Endodermal cell (in vitro differentiated cells): ENCODE results near the gene MTMR12. TPM values are rescaled to one million over a fixed set of nuclear protein-coding genes. Genes with fewer than 3 reads are reported as not detected.
A peak's percentile ranks its signal among the peaks of the same experiment; 100 is the strongest.

Experiments used
- DNase-seq: peaks from one replicate; pipeline ENCODE4 v3.0.0-alpha.2; 2017
- H3K27ac ChIP-seq: 2 replicates; pipeline ENCODE4 v1.5.1; 2013; ENCODE audit warnings: mild to moderate bottlenecking, low read depth, low read length, moderate library complexity
- H3K27me3 ChIP-seq: 2 replicates; pipeline ENCODE4 v1.6.1; 2013; ENCODE audit warnings: mild to moderate bottlenecking, low read length, moderate library complexity; ENCODE audit not compliant: insufficient read depth, control insufficient read depth, poor library complexity, severe bottlenecking
- H3K36me3 ChIP-seq: 2 replicates; pipeline ENCODE4 v1.7.0; 2013; ENCODE audit warnings: mild to moderate bottlenecking, low read length, moderate library complexity; ENCODE audit not compliant: control insufficient read depth, insufficient read depth
- H3K4me1 ChIP-seq: one replicate; pipeline ENCODE4 v1.7.0; 2013; ENCODE audit warnings: low read length; ENCODE audit not compliant: control insufficient read depth, insufficient read depth
- H3K4me3 ChIP-seq: 2 replicates; pipeline ENCODE4 v1.5.1; 2013; ENCODE audit warnings: mild to moderate bottlenecking, low read length, moderate library complexity
- H3K9ac ChIP-seq: 2 replicates; pipeline ENCODE4 v1.6.1; 2013; ENCODE audit warnings: mild to moderate bottlenecking, low read length, moderate library complexity; ENCODE audit not compliant: poor library complexity, severe bottlenecking; ENCODE audit errors: extremely low read depth
- H3K9me3 ChIP-seq: 2 replicates; pipeline ENCODE4 v1.6.1; 2013; ENCODE audit warnings: mild to moderate bottlenecking, low read length, moderate library complexity; ENCODE audit not compliant: control insufficient read depth
- H3K27ac Mint-ChIP-seq: 2 replicates; pipeline ENCODE4 v1.8.0; 2020; ENCODE audit warnings: mixed read lengths
- H3K27me3 Mint-ChIP-seq: 2 replicates; pipeline ENCODE4 v1.8.0; 2021; ENCODE audit warnings: mild to moderate bottlenecking, mixed read lengths; ENCODE audit not compliant: insufficient read depth
- H3K36me3 Mint-ChIP-seq: 2 replicates; pipeline ENCODE4 v1.8.0; 2020; ENCODE audit warnings: low read depth, mixed read lengths
- H3K4me1 Mint-ChIP-seq: 2 replicates; pipeline ENCODE4 v1.8.0; 2020; ENCODE audit warnings: mixed read lengths
- H3K4me3 Mint-ChIP-seq: 2 replicates; pipeline ENCODE4 v1.8.0; 2020; ENCODE audit warnings: mild to moderate bottlenecking, moderate library complexity, mixed read lengths
- H3K9me3 Mint-ChIP-seq: 2 replicates; pipeline ENCODE4 v1.8.0; 2020; ENCODE audit warnings: mild to moderate bottlenecking, mixed read lengths
- WGBS, 2 experiments: methylation state at CpG; one replicate each; pipeline versions ENCODE4 v1.1.5 to v1.1.7; 2013; ENCODE audit warnings: missing lambda C conversion rate in 2 of 2, mixed read lengths in 1 of 2; ENCODE audit not compliant: insufficient coverage in 1 of 2, insufficient read length in 1 of 2; 5-methylcytosine and 5-hydroxymethylcytosine counted together
- total RNA-seq, 2 donors: library from RNA; stranded (reverse); fragmentation: NEBNext Ultra II Directional in 1 of 2; extraction: Animal tissue kit (Norgen Biotek cat#: 25700) in 1 of 2; gene quantifications; 2 replicates in 1 of 2; 3 replicates in 1 of 2; pipeline ENCODE4 v1.2.1, GENCODE V29; 2021
- TF ChIP-seq, protein P1 (sequence below): fragments of 200-600 bp; sonication (generic); conservative IDR thresholded peaks from 2 replicates; pipeline ENCODE4 v1.5.0; 2021; ENCODE audit warnings: antibody characterized with exemption, mild to moderate bottlenecking

Gene MTMR12
- total RNA-seq, 2 donors from 2014 or later = 32.7 to 33.3 TPM

GRCh38 chr5:32264957-32265572 lies 47.7 kb downstream of the MTMR12 start:
- Histone ChIP-seq H3K9ac (no peak overlapping the region), H3K27me3 (no peaks in the 10 kb centered on the region), H3K4me1 (peaks cover 5% of the 10 kb centered on the region), H3K9me3 (no peaks in the 10 kb centered on the region), H3K4me3 (no peak overlapping the region), H3K36me3 (peaks cover 69% of the 10 kb centered on the region), H3K27ac (no peak overlapping the region)
- H3K27me3 Mint-ChIP-seq = no peaks in the 10 kb centered on the region
- TF ChIP-seq, protein P1, sequence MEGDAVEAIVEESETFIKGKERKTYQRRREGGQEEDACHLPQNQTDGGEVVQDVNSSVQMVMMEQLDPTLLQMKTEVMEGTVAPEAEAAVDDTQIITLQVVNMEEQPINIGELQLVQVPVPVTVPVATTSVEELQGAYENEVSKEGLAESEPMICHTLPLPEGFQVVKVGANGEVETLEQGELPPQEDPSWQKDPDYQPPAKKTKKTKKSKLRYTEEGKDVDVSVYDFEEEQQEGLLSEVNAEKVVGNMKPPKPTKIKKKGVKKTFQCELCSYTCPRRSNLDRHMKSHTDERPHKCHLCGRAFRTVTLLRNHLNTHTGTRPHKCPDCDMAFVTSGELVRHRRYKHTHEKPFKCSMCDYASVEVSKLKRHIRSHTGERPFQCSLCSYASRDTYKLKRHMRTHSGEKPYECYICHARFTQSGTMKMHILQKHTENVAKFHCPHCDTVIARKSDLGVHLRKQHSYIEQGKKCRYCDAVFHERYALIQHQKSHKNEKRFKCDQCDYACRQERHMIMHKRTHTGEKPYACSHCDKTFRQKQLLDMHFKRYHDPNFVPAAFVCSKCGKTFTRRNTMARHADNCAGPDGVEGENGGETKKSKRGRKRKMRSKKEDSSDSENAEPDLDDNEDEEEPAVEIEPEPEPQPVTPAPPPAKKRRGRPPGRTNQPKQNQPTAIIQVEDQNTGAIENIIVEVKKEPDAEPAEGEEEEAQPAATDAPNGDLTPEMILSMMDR = no peak
- 90 to 100% methylated on average over 1 to 4 of the region's 4 CpGs for WGBS, 2 experiments
- H3K4me3 Mint-ChIP-seq = no peak overlapping the region
- H3K27ac Mint-ChIP-seq = no peak overlapping the region
- no peaks in the 10 kb centered on the region for H3K9me3 Mint-ChIP-seq
- H3K36me3 Mint-ChIP-seq = peaks cover 84% of the 10 kb centered on the region
- no peak for DNase-seq
- peaks cover 22% of the 10 kb centered on the region for H3K4me1 Mint-ChIP-seq

DNA sequence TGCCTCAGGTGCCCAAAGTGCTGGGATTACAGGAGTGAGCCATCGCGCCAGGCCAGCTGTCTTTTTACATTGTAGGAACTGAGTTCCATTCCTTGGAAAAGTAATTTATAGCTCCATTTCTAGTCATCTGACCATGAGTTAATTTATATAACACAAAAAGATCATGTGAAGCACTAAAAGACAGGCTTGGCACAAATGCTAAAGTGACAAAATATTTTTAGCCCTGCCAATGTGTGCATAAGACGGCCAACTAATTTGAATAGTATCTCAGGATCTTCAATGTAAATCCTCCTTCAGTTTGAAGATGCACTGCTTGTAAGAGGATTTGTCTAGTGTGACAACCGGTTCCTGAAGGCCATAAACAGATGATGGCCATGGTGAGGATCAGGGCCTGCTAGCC lies 49.1 kb downstream of the MTMR12 start:
- H3K9me3 ChIP-seq = no peaks in the 10 kb centered on the region
- H3K4me1 Mint-ChIP-seq = peaks cover 16% of the 10 kb centered on the region
- no peaks in the 10 kb centered on the region for H3K27me3 Mint-ChIP-seq
- H3K4me1 ChIP-seq = peaks cover 4% of the 10 kb centered on the region
- no peak overlapping the region for H3K9ac ChIP-seq
- H3K27ac Mint-ChIP-seq = no peak overlapping the region
- WGBS, 2 experiments = 99 to 100% methylated on average over 2 to 4 of the region's 4 CpGs
- TF ChIP-seq, protein P1 = no peak
- no peak overlapping the region for H3K27ac ChIP-seq
- no peak for DNase-seq
- H3K4me3 Mint-ChIP-seq = no peak overlapping the region
- H3K4me3 ChIP-seq = no peak overlapping the region
- peaks cover 74% of the 10 kb centered on the region for H3K36me3 ChIP-seq
- H3K27me3 ChIP-seq = no peaks in the 10 kb centered on the region
- H3K36me3 Mint-ChIP-seq = peaks cover 89% of the 10 kb centered on the region
- H3K9me3 Mint-ChIP-seq = no peaks in the 10 kb centered on the region

GRCh38 chr5:32261198-32261597 lies 51.5 kb downstream of the MTMR12 start:
- no peak for DNase-seq
- Mint-ChIP-seq H3K27me3 (no peaks in the 10 kb centered on the region), H3K27ac (peak overlapping the region; percentile 6), H3K4me1 (peaks cover 7% of the 10 kb centered on the region), H3K4me3 (no peak overlapping the region), H3K9me3 (no peaks in the 10 kb centered on the region), H3K36me3 (peaks cover 82% of the 10 kb centered on the region)
- Histone ChIP-seq H3K9me3 (no peaks in the 10 kb centered on the region), H3K4me1 (no peaks in the 10 kb centered on the region), H3K36me3 (peaks cover 74% of the 10 kb centered on the region), H3K4me3 (no peak overlapping the region), H3K27me3 (no peaks in the 10 kb centered on the region), H3K27ac (no peak overlapping the region), H3K9ac (no peak overlapping the region)
- WGBS, 2 experiments = 77 to 93% methylated on average over 2 of the region's 2 CpGs
- TF ChIP-seq, protein P1 = no peak
